Activated T-helper 1 cell treated with Interleukin-2 at 50 U/mL for 16 hours (primary cell): ENCODE data around the gene ADAP2.
A peak's percentile ranks its signal among the peaks of the same experiment; 100 is the strongest.
"Not testable (repeated sequence)": the region's sequence is repeated elsewhere in the genome, so short reads cannot be mapped to it uniquely, and the experiment has no call there.

Source experiments
- DNase-seq: peaks from one replicate; pipeline ENCODE4 v3.0.0-alpha.2; 2020; ENCODE audit warnings: low read depth

The ADAP2 gene

GRCh38 chr17:30921544-30922196, at the start of gene ADAP2:
TSS of gene ADAP2 (plus strand) at chr17:30921945. CDS start at chr17:30922015, 70 bp downstream.
- DNase-seq, result no peak

- DNase-seq, result no peak
These were observed 35.6 kb upstream of the ADAP2 start for GRCh38 chr17:30886187-30886586.

GRCh38 chr17:30894236-30894635, 27.5 kb upstream of the ADAP2 start:
- DNase-seq, result no peak

- DNase-seq, result no peak
These were observed 24.4 kb upstream of the ADAP2 start for GRCh38 chr17:30897311-30897710.

- DNase-seq, result no peak
These were observed 16.0 kb upstream of the ADAP2 start for GRCh38 chr17:30905742-30906100.

- DNase-seq, result peak; percentile 80
These were observed 15.4 kb upstream of the ADAP2 start, which contains the start of gene TEFM for GRCh38 chr17:30906101-30906911. TSS of gene TEFM (minus strand) at chr17:30906238. CDS start at chr17:30906198, 40 bp downstream.

- no peak for DNase-seq
These were observed 12.9 kb upstream of the ADAP2 start for GRCh38 chr17:30908717-30909420.

GRCh38 chr17:30910151-30910550, 11.6 kb upstream of the ADAP2 start:
- not testable (repeated sequence) for DNase-seq

GRCh38 chr17:30913955-30914354, 7.8 kb upstream of the ADAP2 start:
- no peak for DNase-seq

GRCh38 chr17:30915833-30916611, 5.7 kb upstream of the ADAP2 start:
- DNase-seq, result no peak

GRCh38 chr17:30917050-30917449, 4.7 kb upstream of the ADAP2 start:
- DNase-seq, result no peak

GRCh38 chr17:30920282-30920681, 1.5 kb upstream of the ADAP2 start:
- no peak for DNase-seq

GRCh38 chr17:30920683-30921543, 832 bp upstream of the ADAP2 start:
- no peak for DNase-seq

- DNase-seq, result no peak
These were observed 688 bp downstream of the ADAP2 start for GRCh38 chr17:30922235-30923030.

GRCh38 chr17:30924341-30924740, 2.6 kb downstream of the ADAP2 start:
- no peak for DNase-seq

GRCh38 chr17:30926516-30926915, 4.8 kb downstream of the ADAP2 start:
- DNase-seq, result no peak

- DNase-seq, result no peak
These were observed 6.0 kb downstream of the ADAP2 start for GRCh38 chr17:30927756-30928155.

GRCh38 chr17:30928584-30928983, 6.8 kb downstream of the ADAP2 start:
- DNase-seq, result no peak

GRCh38 chr17:30929081-30929633, 7.4 kb downstream of the ADAP2 start:
- DNase-seq, result no peak

- not testable (repeated sequence) for DNase-seq
These were observed 8.1 kb downstream of the ADAP2 start for GRCh38 chr17:30929861-30930260.
